MCF 10A (cell line): ENCODE data around the gene PLA2G1B. TPM values are rescaled to one million over a fixed set of nuclear protein-coding genes. Genes with fewer than 3 reads are reported as not detected.
A peak's percentile ranks its signal among the peaks of the same experiment; 100 is the strongest.

Experiments used
- BruUV-seq: library from RNA; stranded (reverse); fragments of 400-500 nt; replicated peaks from 2 replicates; lab custom pipeline; 2021; lab: Mats Ljungman, UMichigan
- CTCF ChIA-PET: fragments of 300-600 bp; sonication (Branson Sonifier 250); formaldehyde crosslinking; extraction: SDS; loops from one replicate; lab custom pipeline; 2021; ENCODE audit warnings: antibody characterized with exemption, inconsistent platforms; lab: Yijun Ruan, JAX
- POLR2A ChIA-PET: fragments of 300-600, 350-650 bp; sonication (Branson Sonifier 250); formaldehyde crosslinking; extraction: SDS; loops from one replicate; lab custom pipeline; 2020; ENCODE audit warnings: antibody characterized with exemption, inconsistent platforms; lab: Yijun Ruan, JAX
- DNase-seq: peaks from one replicate; pipeline ENCODE4 v3.0.0-alpha.2; 2018; ENCODE audit not compliant: unreplicated experiment
- H3K27ac Mint-ChIP-seq: one replicate; pipeline ENCODE4 v1.8.0; 2022; ENCODE audit warnings: mild to moderate bottlenecking, low read depth, mixed read lengths; ENCODE audit not compliant: unreplicated experiment
- H3K27me3 Mint-ChIP-seq: one replicate; pipeline ENCODE4 v1.8.0; 2022; ENCODE audit warnings: mixed read lengths; ENCODE audit not compliant: insufficient read depth, unreplicated experiment
- H3K36me3 Mint-ChIP-seq: one replicate; pipeline ENCODE4 v1.8.0; 2022; ENCODE audit warnings: mild to moderate bottlenecking, moderate library complexity, mixed read lengths; ENCODE audit not compliant: insufficient read depth, unreplicated experiment
- H3K4me1 Mint-ChIP-seq: one replicate; pipeline ENCODE4 v1.8.0; 2022; ENCODE audit warnings: mixed read lengths; ENCODE audit not compliant: insufficient read depth, unreplicated experiment
- H3K4me3 Mint-ChIP-seq: one replicate; pipeline ENCODE4 v1.8.0; 2022; ENCODE audit warnings: mild to moderate bottlenecking, moderate library complexity, mixed read lengths; ENCODE audit not compliant: unreplicated experiment
- H3K9me3 Mint-ChIP-seq: one replicate; pipeline ENCODE4 v1.8.0; 2022; ENCODE audit warnings: mixed read lengths; ENCODE audit not compliant: unreplicated experiment
- intact Hi-C: fragments of 100-400 bp; cut with micrococcal nuclease; formaldehyde crosslinking; loops from 2 replicates; pipeline ENCODE4 v1.14.1; 2022
- total RNA-seq: library from RNA; stranded (reverse); gene quantifications from 2 replicates; pipeline ENCODE4 v1.2.3, GENCODE V29; 2022
- TF ChIP-seq, protein P1 (sequence below): fragments of 200-600 bp; IDR thresholded peaks from one replicate; pipeline ENCODE4 v1.8.0; 2022; ENCODE audit warnings: antibody characterized with exemption, mild to moderate bottlenecking; ENCODE audit not compliant: unreplicated experiment

Gene PLA2G1B
- total RNA-seq, 1 experiment from 2014 or later, result not detected

GRCh38 chr12:120284381-120284780 is 43.2 kb downstream of the PLA2G1B start:
- TF ChIP-seq, protein P1, sequence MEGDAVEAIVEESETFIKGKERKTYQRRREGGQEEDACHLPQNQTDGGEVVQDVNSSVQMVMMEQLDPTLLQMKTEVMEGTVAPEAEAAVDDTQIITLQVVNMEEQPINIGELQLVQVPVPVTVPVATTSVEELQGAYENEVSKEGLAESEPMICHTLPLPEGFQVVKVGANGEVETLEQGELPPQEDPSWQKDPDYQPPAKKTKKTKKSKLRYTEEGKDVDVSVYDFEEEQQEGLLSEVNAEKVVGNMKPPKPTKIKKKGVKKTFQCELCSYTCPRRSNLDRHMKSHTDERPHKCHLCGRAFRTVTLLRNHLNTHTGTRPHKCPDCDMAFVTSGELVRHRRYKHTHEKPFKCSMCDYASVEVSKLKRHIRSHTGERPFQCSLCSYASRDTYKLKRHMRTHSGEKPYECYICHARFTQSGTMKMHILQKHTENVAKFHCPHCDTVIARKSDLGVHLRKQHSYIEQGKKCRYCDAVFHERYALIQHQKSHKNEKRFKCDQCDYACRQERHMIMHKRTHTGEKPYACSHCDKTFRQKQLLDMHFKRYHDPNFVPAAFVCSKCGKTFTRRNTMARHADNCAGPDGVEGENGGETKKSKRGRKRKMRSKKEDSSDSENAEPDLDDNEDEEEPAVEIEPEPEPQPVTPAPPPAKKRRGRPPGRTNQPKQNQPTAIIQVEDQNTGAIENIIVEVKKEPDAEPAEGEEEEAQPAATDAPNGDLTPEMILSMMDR, result no peak
- DNase-seq, result peak; percentile 14
- POLR2A ChIA-PET, result interaction anchor here (1.4 to 3.8 kb wide), 4 partner anchors 8 to 84 kb away, joined by 3 to 22 read pairs (median 4); partner anchors contain the start of genes PXN, RNU4-1 and RNU4-2
- CTCF ChIA-PET, result interaction anchor here (0.6 to 1.0 kb wide), 2 partner anchors 17 to 73 kb away, joined by 3 read pairs; no protein-coding TSS in a partner anchor
- no TSS peak for BruUV-seq
- H3K27me3 Mint-ChIP-seq, result no peaks in the 10 kb centered on the region
- H3K27ac Mint-ChIP-seq, result no peak overlapping the region
- intact Hi-C loops, result no loop called here
- H3K4me1 Mint-ChIP-seq, result peaks cover 16% of the 10 kb centered on the region
- no peak overlapping the region for H3K4me3 Mint-ChIP-seq
- H3K36me3 Mint-ChIP-seq, result no peaks in the 10 kb centered on the region
- no peaks in the 10 kb centered on the region for H3K9me3 Mint-ChIP-seq

DNA sequence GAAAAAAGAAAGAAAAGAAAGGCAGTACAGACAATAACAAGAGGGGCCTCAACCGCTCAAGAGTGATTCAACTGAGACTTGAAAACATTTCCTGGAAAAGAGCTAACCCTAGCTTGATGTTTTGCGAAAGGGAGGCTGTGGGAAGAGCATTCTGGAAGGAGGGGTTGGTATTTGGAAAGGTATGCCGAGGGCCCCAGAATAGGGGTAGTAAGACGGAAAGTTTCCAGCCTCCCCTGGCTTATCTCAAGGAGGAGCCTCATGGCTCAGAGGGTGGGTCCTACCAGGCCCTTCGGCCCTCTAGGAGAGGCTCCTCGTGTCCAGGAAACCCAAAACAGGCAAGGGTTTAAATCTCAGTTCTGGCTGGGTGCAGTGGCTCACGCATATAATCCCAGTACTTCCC is 44.3 kb downstream of the PLA2G1B start:
- H3K4me3 Mint-ChIP-seq, result no peak overlapping the region
- ChIA-PET CTCF (interaction anchor here (0.5 to 1.4 kb wide), 3 partner anchors 54 to 83 kb away, joined by 4 to 5 read pairs (median 4); no protein-coding TSS in a partner anchor), POLR2A (interaction anchor here (1.7 to 3.8 kb wide), 2 partner anchors 9 to 82 kb away, joined by 4 to 22 read pairs; partner anchors contain the start of genes RNU4-1 and RNU4-2)
- H3K27ac Mint-ChIP-seq, result no peak overlapping the region
- H3K36me3 Mint-ChIP-seq, result no peaks in the 10 kb centered on the region
- intact Hi-C loops, result no loop called here
- no peak for DNase-seq
- BruUV-seq, result no TSS peak
- TF ChIP-seq, protein P1, result no peak
- no peaks in the 10 kb centered on the region for H3K9me3 Mint-ChIP-seq
- H3K27me3 Mint-ChIP-seq, result no peaks in the 10 kb centered on the region
- H3K4me1 Mint-ChIP-seq, result peaks cover 16% of the 10 kb centered on the region

DNA sequence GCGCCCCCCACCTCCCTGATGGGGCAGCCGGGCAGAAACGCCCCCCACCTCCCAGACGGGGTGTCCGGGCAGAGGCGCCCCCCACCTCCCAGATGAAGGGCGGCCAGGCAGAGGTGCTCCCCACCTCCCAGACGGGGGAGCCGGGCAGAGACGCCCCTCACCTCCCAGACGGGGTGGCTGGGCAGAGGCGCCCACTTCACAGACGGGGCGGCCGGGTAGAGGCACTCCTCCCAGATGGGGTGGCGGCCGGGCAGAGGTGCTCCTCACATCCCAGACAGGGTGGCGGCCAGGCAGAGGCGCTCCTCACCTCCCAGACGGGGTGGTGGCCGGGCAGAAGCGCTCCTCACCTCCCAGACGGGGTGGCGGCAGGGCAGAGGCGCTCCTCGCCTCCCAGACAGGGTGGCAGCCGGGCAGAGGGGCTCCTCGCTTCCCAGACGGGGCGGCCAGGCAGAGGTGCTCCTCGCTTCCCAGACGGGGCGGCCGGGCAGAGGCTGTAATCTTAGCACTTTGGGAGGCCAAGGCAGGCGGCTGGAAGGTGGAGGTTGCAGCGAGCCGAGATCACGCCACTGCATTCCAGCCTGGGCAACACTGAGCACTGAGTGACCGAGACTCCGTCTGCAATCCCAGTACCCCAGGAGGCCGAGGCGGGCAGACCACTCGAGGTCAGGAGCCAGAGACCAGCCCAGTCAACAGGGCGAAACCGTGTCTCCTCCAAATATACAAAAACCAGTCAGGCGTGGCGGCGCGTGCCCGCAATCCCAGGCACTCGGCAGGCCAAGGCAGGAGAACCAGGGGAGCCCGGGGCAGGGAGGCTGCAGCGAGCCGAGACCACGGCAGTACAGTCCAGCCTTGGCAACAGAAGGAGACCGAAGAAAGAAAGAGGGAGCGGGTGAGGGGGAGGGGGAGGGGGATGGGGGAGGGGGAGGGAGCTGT is 49.2 kb downstream of the PLA2G1B start:
- ChIA-PET CTCF (no interaction called here), POLR2A (interaction anchor here (1.0 kb wide), 1 partner anchor 13 kb away, joined by 4 read pairs; the partner anchor contains the start of gene RNU4-2)
- no peak overlapping the region for H3K4me3 Mint-ChIP-seq
- no peak overlapping the region for H3K27ac Mint-ChIP-seq
- H3K4me1 Mint-ChIP-seq, result no peaks in the 10 kb centered on the region
- H3K27me3 Mint-ChIP-seq, result no peaks in the 10 kb centered on the region
- intact Hi-C loops, result no loop called here
- DNase-seq, result no peak
- no peaks in the 10 kb centered on the region for H3K36me3 Mint-ChIP-seq
- no peaks in the 10 kb centered on the region for H3K9me3 Mint-ChIP-seq
- TF ChIP-seq, protein P1, result no peak
- BruUV-seq, result no TSS peak

DNA sequence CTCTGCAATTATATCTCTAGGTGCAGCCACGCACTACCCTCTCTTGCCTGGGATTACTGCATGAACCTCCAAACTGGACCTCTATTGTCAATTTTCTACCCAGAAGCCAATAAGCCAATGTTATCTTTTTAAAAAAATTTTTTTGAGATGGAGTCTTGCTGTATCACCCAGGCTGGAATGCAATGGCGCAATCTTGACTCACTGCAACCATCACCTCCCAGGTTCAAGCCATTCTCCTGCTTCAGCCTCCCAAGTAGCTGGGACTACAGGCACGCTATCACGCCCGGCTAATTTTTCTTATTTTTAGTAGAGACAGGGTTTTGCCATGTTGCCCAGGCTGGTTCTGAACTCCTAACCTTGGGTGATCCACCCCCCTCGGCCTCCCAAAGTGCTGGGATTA is 50.8 kb downstream of the PLA2G1B start:
- DNase-seq, result peak; percentile 35
- BruUV-seq, result no TSS peak
- H3K27ac Mint-ChIP-seq, result no peak overlapping the region
- H3K4me1 Mint-ChIP-seq, result no peaks in the 10 kb centered on the region
- POLR2A ChIA-PET, result interaction anchor here (0.6 to 2.9 kb wide), 5 partner anchors 13 to 76 kb away, joined by 3 to 6 read pairs (median 3); partner anchors contain the start of genes RNU4-2 and RPLP0
- H3K4me3 Mint-ChIP-seq, result no peak overlapping the region
- H3K27me3 Mint-ChIP-seq, result no peaks in the 10 kb centered on the region
- TF ChIP-seq, protein P1, result no peak
- CTCF ChIA-PET, result interaction anchor here (0.6 to 0.7 kb wide), 2 partner anchors 10 to 25 kb away, joined by 3 to 5 read pairs; partner anchors contain the start of gene SIRT4
- no peaks in the 10 kb centered on the region for H3K9me3 Mint-ChIP-seq
- intact Hi-C loops, result no loop called here
- no peaks in the 10 kb centered on the region for H3K36me3 Mint-ChIP-seq
